Karpas-422 (cell line): ENCODE measurements around the gene SNX5. TPM values are rescaled to one million over a fixed set of nuclear protein-coding genes. Genes with fewer than 3 reads are reported as not detected.

Experiments used
- DNase-seq: peaks from one replicate; pipeline ENCODE4 v3.0.0-alpha.2; 2015
- H2AFZ ChIP-seq: fragments of 200-600 bp; sonication (generic); 2 replicates; pipeline ENCODE4 v1.6.1; 2014; ENCODE audit warnings: antibody characterized with exemption, low read length, mixed read lengths
- H3K27ac ChIP-seq: fragments of 200-600 bp; sonication (generic); 2 replicates; pipeline ENCODE4 v1.5.1; 2014; ENCODE audit warnings: mild to moderate bottlenecking, low read length, moderate library complexity
- H3K27me3 ChIP-seq: fragments of 200-600 bp; sonication (generic); 2 replicates; pipeline ENCODE4 v1.6.1; 2014; ENCODE audit warnings: low read length, mixed read lengths
- H3K36me3 ChIP-seq: fragments of 200-600 bp; sonication (generic); 2 replicates; pipeline ENCODE4 v1.6.1; 2014; ENCODE audit warnings: low read length, mixed read lengths; ENCODE audit not compliant: insufficient read depth
- H3K4me1 ChIP-seq: fragments of 200-600 bp; sonication (generic); 2 replicates; pipeline ENCODE4 v1.6.1; 2014; ENCODE audit warnings: mild to moderate bottlenecking, low read length, mixed read lengths
- H3K4me2 ChIP-seq: fragments of 200-600 bp; sonication (generic); 2 replicates; pipeline ENCODE4 v1.6.1; 2014; ENCODE audit warnings: low read length, low read depth, mild to moderate bottlenecking; ENCODE audit not compliant: poor library complexity, severe bottlenecking
- H3K4me3 ChIP-seq: fragments of 200-600 bp; sonication (generic); 2 replicates; pipeline ENCODE4 v1.5.1; 2014; ENCODE audit warnings: mild to moderate bottlenecking, antibody characterized with exemption, low read length, mixed read lengths
- H3K79me2 ChIP-seq: fragments of 200-600 bp; sonication (generic); 2 replicates; pipeline ENCODE4 v1.6.1; 2014; ENCODE audit warnings: mild to moderate bottlenecking, low read length, mixed read lengths
- H3K9ac ChIP-seq: fragments of 200-600 bp; sonication (generic); 2 replicates; pipeline ENCODE4 v1.6.0; 2014; ENCODE audit warnings: low read length
- H3K9me2 ChIP-seq: fragments of 200-600 bp; sonication (generic), shearing (Covaris generic); replicated peaks from 2 replicates; pipeline ENCODE4 v1.6.0; 2014; ENCODE audit warnings: mild to moderate bottlenecking, low read length, moderate library complexity; ENCODE audit not compliant: insufficient read depth
- H3K9me3 ChIP-seq: fragments of 300-700, 200-600 bp; sonication (generic); 2 replicates; pipeline ENCODE4 v1.6.1; 2014; ENCODE audit warnings: low read length, mixed read lengths
- H4K20me1 ChIP-seq: fragments of 200-600 bp; sonication (generic); 2 replicates; pipeline ENCODE4 v1.6.1; 2014; ENCODE audit warnings: mild to moderate bottlenecking, antibody characterized with exemption, low read length, low read depth; ENCODE audit not compliant: insufficient read depth
- total RNA-seq: library from RNA; depleted of rRNA; stranded (reverse); fragments of >200 nt; shearing (Covaris generic); gene quantifications from 2 replicates; pipeline ENCODE4 v1.2.3, GENCODE V29; 2014; ENCODE audit warnings: low replicate concordance

SNX5 gene
- total RNA-seq, 1 experiment from 2014 or later, result 298 TPM

GRCh38 chr20:17985388-17986018 lies 16.9 kb upstream of the SNX5 start:
- peaks cover 37% of the 10 kb centered on the region; the same call in 1 of the 2 replicates for H3K36me3 ChIP-seq

DNA sequence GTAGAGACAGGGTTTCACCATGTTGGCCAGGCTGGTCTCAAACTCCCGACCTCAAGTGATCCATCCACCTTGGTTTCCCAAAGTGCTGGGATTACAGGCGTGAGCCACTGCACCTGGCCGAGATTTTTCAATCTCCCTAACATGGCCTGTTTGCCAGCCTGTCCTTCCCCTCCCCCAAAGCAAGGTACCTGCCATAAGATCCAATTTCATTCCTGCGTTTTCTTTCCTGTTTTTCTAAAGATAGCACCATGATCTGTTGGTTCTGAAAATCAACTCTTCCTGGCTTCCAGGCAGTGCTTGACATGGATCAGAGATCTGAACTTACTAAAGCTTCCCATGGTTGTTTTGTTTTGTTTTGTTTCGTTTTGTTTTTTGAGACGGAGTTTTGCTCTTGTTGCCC lies 7.7 kb upstream of the SNX5 start:
- H3K4me1 ChIP-seq, result peaks cover 29% of the 10 kb centered on the region
- no peaks in the 10 kb centered on the region for H3K9me2 ChIP-seq
- peaks cover 75% of the 10 kb centered on the region for H3K79me2 ChIP-seq
- H3K9ac ChIP-seq, result no peak overlapping the region
- H3K27me3 ChIP-seq, result no peaks in the 10 kb centered on the region
- H3K9me3 ChIP-seq, result no peaks in the 10 kb centered on the region
- no peak for DNase-seq
- no peak overlapping the region for H2AFZ ChIP-seq
- H4K20me1 ChIP-seq, result no peaks in the 10 kb centered on the region
- H3K36me3 ChIP-seq, result peaks cover 21% of the 10 kb centered on the region
- no peak overlapping the region for H3K27ac ChIP-seq
- H3K4me2 ChIP-seq, result no peak overlapping the region
- H3K4me3 ChIP-seq, result no peak overlapping the region

More at GRCh38 chr20:17985388-17986018, 16.9 kb upstream of the SNX5 start:
- Histone ChIP-seq H3K9me3 (no peaks in the 10 kb centered on the region), H3K79me2 (peaks cover 51% of the 10 kb centered on the region), H3K9me2 (no peaks in the 10 kb centered on the region), H3K27me3 (no peaks in the 10 kb centered on the region), H2AFZ (no peak overlapping the region), H3K9ac (no peak overlapping the region), H3K4me3 (no peak overlapping the region), H3K4me2 (no peak overlapping the region), H3K27ac (no peak overlapping the region), H3K4me1 (no peaks in the 10 kb centered on the region), H4K20me1 (0 out of 2 replicates have a peak, but pooled peaks cover 4% of the 10 kb centered on the region)
- DNase-seq, result no peak

DNA sequence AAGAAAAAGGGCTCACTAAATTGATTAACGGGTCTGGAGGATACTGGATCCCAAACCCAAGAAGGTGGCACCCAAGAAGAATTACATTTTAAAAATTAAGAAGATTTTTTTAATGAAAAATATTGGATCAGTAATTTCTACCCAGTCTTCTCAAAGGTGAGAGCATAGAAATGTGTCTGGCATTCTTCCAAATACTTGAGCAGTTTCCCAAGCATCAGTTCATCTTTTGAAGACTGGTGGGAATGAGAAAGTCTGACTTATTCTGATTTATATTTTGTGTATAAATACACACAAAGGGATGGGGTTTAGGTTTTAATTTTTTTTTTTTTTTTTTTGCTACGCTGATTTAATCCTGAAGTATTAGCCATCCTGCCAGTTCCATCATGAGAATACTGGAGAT lies 3.5 kb upstream of the SNX5 start:
- H3K9ac ChIP-seq, result peak overlapping the region; percentile 98
- no peaks in the 10 kb centered on the region for H3K27me3 ChIP-seq
- peak overlapping the region; percentile 79 for H3K4me3 ChIP-seq
- no peaks in the 10 kb centered on the region for H3K9me3 ChIP-seq
- peak overlapping the region; percentile 93 for H3K4me2 ChIP-seq
- H3K9me2 ChIP-seq, result no peaks in the 10 kb centered on the region
- H3K4me1 ChIP-seq, result peaks cover 47% of the 10 kb centered on the region
- H2AFZ ChIP-seq, result no peak overlapping the region
- H3K79me2 ChIP-seq, result peaks cover 92% of the 10 kb centered on the region
- H4K20me1 ChIP-seq, result peaks cover 8% of the 10 kb centered on the region; the same call in 1 of the 2 replicates
- H3K36me3 ChIP-seq, result peaks cover 29% of the 10 kb centered on the region
- peak overlapping the region; percentile 97 for H3K27ac ChIP-seq
- DNase-seq, result peak; percentile 54

DNA sequence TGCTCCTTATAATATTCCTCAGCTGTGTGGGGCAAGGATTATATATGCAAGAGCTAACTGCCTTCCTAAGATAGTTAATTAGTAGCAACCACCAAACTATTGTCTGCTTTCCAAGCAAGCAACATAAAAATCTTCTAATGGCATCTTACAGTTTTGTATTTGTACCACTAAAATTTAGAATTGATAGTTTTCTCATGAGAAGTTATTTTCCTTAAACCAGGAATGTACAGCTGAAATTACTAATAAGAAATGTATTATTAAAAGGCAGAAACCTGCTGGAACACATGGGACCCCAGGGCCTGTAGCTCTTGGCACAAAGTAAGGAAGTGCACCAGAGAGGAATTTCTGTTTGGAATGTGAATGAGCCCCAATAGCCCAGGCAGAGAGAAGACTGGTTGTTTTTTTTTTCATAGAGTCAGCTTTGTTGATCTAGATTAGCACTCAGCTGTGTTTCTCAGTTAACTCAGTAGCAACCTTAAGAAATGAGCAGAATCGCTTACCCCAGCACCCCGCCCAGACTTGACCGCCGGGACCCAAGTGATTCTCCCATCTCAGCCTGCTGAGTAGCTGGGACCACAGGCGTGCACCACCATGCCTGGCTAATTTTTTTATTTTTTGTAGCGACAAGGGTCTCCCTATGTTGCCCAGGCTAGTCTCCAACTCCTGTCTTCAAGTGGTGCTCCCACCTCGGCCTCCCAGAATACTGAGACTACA lies 2.9 kb upstream of the SNX5 start:
- peaks cover 94% of the 10 kb centered on the region for H3K79me2 ChIP-seq
- no peaks in the 10 kb centered on the region for H3K9me2 ChIP-seq
- H3K9ac ChIP-seq, result peak overlapping the region; percentile 98
- H3K36me3 ChIP-seq, result peaks cover 35% of the 10 kb centered on the region
- peak overlapping the region; percentile 79 for H3K4me3 ChIP-seq
- no peaks in the 10 kb centered on the region for H3K27me3 ChIP-seq
- no peak overlapping the region for H2AFZ ChIP-seq
- peaks cover 14% of the 10 kb centered on the region for H4K20me1 ChIP-seq
- H3K4me2 ChIP-seq, result peak overlapping the region; percentile 93
- peak overlapping the region; percentile 97 for H3K27ac ChIP-seq
- H3K4me1 ChIP-seq, result peaks cover 53% of the 10 kb centered on the region
- peak; percentile 60 for DNase-seq
- H3K9me3 ChIP-seq, result no peaks in the 10 kb centered on the region

GRCh38 chr20:17969884-17970409 lies 1.4 kb upstream of the SNX5 start:
- no peak overlapping the region for H2AFZ ChIP-seq
- DNase-seq, result peak; percentile 91
- peak overlapping the region; percentile 93 for H3K4me2 ChIP-seq
- peak overlapping the region; percentile 97 for H3K27ac ChIP-seq
- no peaks in the 10 kb centered on the region for H3K9me3 ChIP-seq
- peak overlapping the region; percentile 79 for H3K4me3 ChIP-seq
- peak overlapping the region; percentile 98 for H3K9ac ChIP-seq
- peaks cover 42% of the 10 kb centered on the region for H3K36me3 ChIP-seq
- H3K79me2 ChIP-seq, result peaks cover 96% of the 10 kb centered on the region
- peaks cover 68% of the 10 kb centered on the region for H3K4me1 ChIP-seq
- peaks cover 28% of the 10 kb centered on the region for H4K20me1 ChIP-seq
- H3K9me2 ChIP-seq, result no peaks in the 10 kb centered on the region
- H3K27me3 ChIP-seq, result no peaks in the 10 kb centered on the region

GRCh38 chr20:17969278-17969883 lies 787 bp upstream of the SNX5 start:
- no peaks in the 10 kb centered on the region for H3K9me3 ChIP-seq
- peaks cover 44% of the 10 kb centered on the region for H3K36me3 ChIP-seq
- H3K27me3 ChIP-seq, result no peaks in the 10 kb centered on the region
- H3K4me3 ChIP-seq, result peak overlapping the region; percentile 79
- H3K9me2 ChIP-seq, result no peaks in the 10 kb centered on the region
- H3K4me2 ChIP-seq, result peak overlapping the region; percentile 93
- peaks cover 74% of the 10 kb centered on the region for H3K4me1 ChIP-seq
- DNase-seq, result peak; percentile 77
- H3K9ac ChIP-seq, result peak overlapping the region; percentile 98
- H4K20me1 ChIP-seq, result peaks cover 34% of the 10 kb centered on the region
- peaks cover 96% of the 10 kb centered on the region for H3K79me2 ChIP-seq
- no peak overlapping the region; the same call in 1 of the 2 replicates for H2AFZ ChIP-seq
- peak overlapping the region; percentile 97 for H3K27ac ChIP-seq

- peaks cover 75% of the 10 kb centered on the region for H3K4me1 ChIP-seq
- H2AFZ ChIP-seq, result no peak overlapping the region
- H3K27me3 ChIP-seq, result no peaks in the 10 kb centered on the region
- peak overlapping the region; percentile 97 for H3K27ac ChIP-seq
- H3K36me3 ChIP-seq, result peaks cover 58% of the 10 kb centered on the region
- no peaks in the 10 kb centered on the region for H3K9me2 ChIP-seq
- peaks cover 96% of the 10 kb centered on the region for H3K79me2 ChIP-seq
- peak overlapping the region; percentile 79 for H3K4me3 ChIP-seq
- peak overlapping the region; percentile 98 for H3K9ac ChIP-seq
- peaks cover 50% of the 10 kb centered on the region for H4K20me1 ChIP-seq
- DNase-seq, result peak; percentile 79
- H3K4me2 ChIP-seq, result peak overlapping the region; percentile 87
- no peaks in the 10 kb centered on the region for H3K9me3 ChIP-seq
These were observed 851 bp downstream of the SNX5 start for GRCh38 chr20:17967521-17968365.
